CD14-positive monocyte (primary cell): Measurements from ENCODE around the gene HACD3. TPM values are rescaled to one million over a fixed set of nuclear protein-coding genes. Genes with fewer than 3 reads are reported as not detected.

Experiments
- DNase-seq, 3 donors: peaks; one replicate each; pipeline ENCODE4 v3.0.0-alpha.2; 2011 to 2022
- H2AFZ ChIP-seq: 2 replicates; pipeline ENCODE4 v1.6.0; 2012; ENCODE audit warnings: mild to moderate bottlenecking, low read depth, low read length, inconsistent platforms; ENCODE audit not compliant: insufficient read depth, poor library complexity, severe bottlenecking
- H3K27ac ChIP-seq, 2 donors: 1 replicate in 1 of 2; 2 replicates in 1 of 2; pipeline ENCODE4 v1.5.1; 2012 to 2013; ENCODE audit warnings: low read length in 2 of 2, control low read depth in 1 of 2, inconsistent platforms in 1 of 2, low read depth in 1 of 2, mild to moderate bottlenecking in 1 of 2
- H3K27me3 ChIP-seq, 2 donors: one replicate each; pipeline versions ENCODE4 v1.6.0 to v1.6.1; 2011 to 2013; ENCODE audit warnings: low read length in 2 of 2; ENCODE audit not compliant: control insufficient read depth in 2 of 2, insufficient read depth in 2 of 2
- H3K36me3 ChIP-seq, 2 donors: replicated peaks in 1 of 2; 1 replicate in 1 of 2; 2 replicates in 1 of 2; pipeline versions ENCODE4 v1.5.1 to v1.6.1; 2012 to 2013; ENCODE audit warnings: low read length in 2 of 2, control low read depth in 1 of 2, inconsistent platforms in 1 of 2, mild to moderate bottlenecking in 1 of 2; ENCODE audit not compliant: insufficient read depth in 2 of 2, control insufficient read depth in 1 of 2
- H3K4me1 ChIP-seq, 2 donors: 1 replicate in 1 of 2; 2 replicates in 1 of 2; pipeline versions ENCODE4 v1.5.1 to v1.6.1; 2012 to 2013; ENCODE audit warnings: low read length in 2 of 2, control low read depth in 1 of 2, inconsistent platforms in 1 of 2, mild to moderate bottlenecking in 1 of 2, moderate library complexity in 1 of 2; ENCODE audit not compliant: insufficient read depth in 2 of 2, control insufficient read depth in 1 of 2
- H3K4me2 ChIP-seq: replicated peaks from 2 replicates; pipeline ENCODE3; 2012; ENCODE audit warnings: low read length, moderate library complexity, mild to moderate bottlenecking; ENCODE audit not compliant: poor library complexity, severe bottlenecking; ENCODE audit errors: extremely low read depth
- H3K4me3 ChIP-seq, 3 experiments: fragments of 200-600 bp in 1 of 3; sonication (generic) in 1 of 3; replicated peaks in 1 of 3; 1 replicate in 2 of 3; 2 replicates in 1 of 3; pipeline ENCODE4 v1.5.1; 2011 to 2013; ENCODE audit warnings: low read length in 3 of 3, mild to moderate bottlenecking in 3 of 3, control low read depth in 2 of 3, low read depth in 2 of 3, inconsistent platforms in 1 of 3, moderate library complexity in 1 of 3
- H3K79me2 ChIP-seq: 2 replicates; pipeline ENCODE4 v1.6.0; 2012; ENCODE audit warnings: mild to moderate bottlenecking, control low read depth, inconsistent platforms, low read length, moderate library complexity; ENCODE audit not compliant: insufficient read depth
- H3K9ac ChIP-seq: 2 replicates; pipeline ENCODE4 v1.6.0; 2017; ENCODE audit warnings: low read length, mild to moderate bottlenecking; ENCODE audit not compliant: insufficient read depth, poor library complexity, severe bottlenecking
- H3K9me3 ChIP-seq, 2 donors: replicated peaks in 1 of 2; 1 replicate in 1 of 2; 2 replicates in 1 of 2; pipeline versions ENCODE4 v1.5.1 to v1.6.1; 2012 to 2013; ENCODE audit warnings: low read length in 2 of 2, control low read depth in 1 of 2; ENCODE audit not compliant: control insufficient read depth in 1 of 2, insufficient read depth in 1 of 2
- H4K20me1 ChIP-seq: 2 replicates; pipeline ENCODE4 v1.6.0; 2012; ENCODE audit warnings: mild to moderate bottlenecking, low read length, control low read depth, moderate library complexity; ENCODE audit not compliant: insufficient read depth
- H3K27ac Mint-ChIP-seq, 7 donors: one replicate each; pipeline ENCODE4 v1.8.0; 2020; ENCODE audit warnings: mild to moderate bottlenecking in 7 of 7, mixed read lengths in 7 of 7, moderate library complexity in 6 of 7, inconsistent platforms in 2 of 7
- H3K27me3 Mint-ChIP-seq, 3 donors: one replicate each; pipeline ENCODE4 v1.8.0; 2021 to 2022; ENCODE audit warnings: low read depth in 3 of 3, mild to moderate bottlenecking in 3 of 3, mixed read lengths in 3 of 3, moderate library complexity in 3 of 3, inconsistent platforms in 1 of 3
- H3K36me3 Mint-ChIP-seq, 2 donors: one replicate each; pipeline ENCODE4 v1.8.0; 2020; ENCODE audit warnings: mixed read lengths in 2 of 2, inconsistent platforms in 1 of 2, mild to moderate bottlenecking in 1 of 2
- H3K4me1 Mint-ChIP-seq: one replicate; pipeline ENCODE4 v1.8.0; 2020; ENCODE audit warnings: mild to moderate bottlenecking, mixed read lengths
- H3K4me3 Mint-ChIP-seq, 2 donors: one replicate each; pipeline ENCODE4 v1.8.0; 2020; ENCODE audit warnings: mild to moderate bottlenecking in 2 of 2, mixed read lengths in 2 of 2, moderate library complexity in 1 of 2
- H3K9me3 Mint-ChIP-seq, 7 donors: one replicate each; pipeline ENCODE4 v1.8.0; 2020 to 2022; ENCODE audit warnings: mixed read lengths in 7 of 7, mild to moderate bottlenecking in 6 of 7, moderate library complexity in 6 of 7, inconsistent platforms in 2 of 7
- CTCF ChIP-seq: fragments of 200-600 bp; IDR thresholded peaks from one replicate; pipeline ENCODE4 v1.8.0; 2022; ENCODE audit warnings: antibody characterized with exemption, mild to moderate bottlenecking
- WGBS: methylation state at CpG from one replicate; pipeline ENCODE4 v1.1.5; 2013; ENCODE audit warnings: missing lambda C conversion rate; ENCODE audit not compliant: insufficient coverage; 5-methylcytosine and 5-hydroxymethylcytosine counted together
- intact Hi-C, 2 donors: fragments of 100-400 bp; cut with micrococcal nuclease; formaldehyde crosslinking; loops; one replicate each; pipeline versions ENCODE4 v1.15.0 to v1.15.1; 2023
- polyA plus RNA-seq, 3 donors: library from polyadenylated mRNA; depleted of rRNA in 1 of 3; unstranded in 2 of 3; stranded (reverse) in 1 of 3; fragments of 300-500 nt in 2 of 3; fragments of >200 nt in 1 of 3; fragmentation: Illumina TruSeq in 2 of 3; gene quantifications; 1 replicate in 2 of 3; 2 replicates in 1 of 3; pipeline ENCODE4 v1.2.3, GENCODE V29; 2012 to 2021

HACD3 gene
- polyA plus RNA-seq, 3 donors, result 2.4 to 12.1 (median 10.8) TPM

DNA sequence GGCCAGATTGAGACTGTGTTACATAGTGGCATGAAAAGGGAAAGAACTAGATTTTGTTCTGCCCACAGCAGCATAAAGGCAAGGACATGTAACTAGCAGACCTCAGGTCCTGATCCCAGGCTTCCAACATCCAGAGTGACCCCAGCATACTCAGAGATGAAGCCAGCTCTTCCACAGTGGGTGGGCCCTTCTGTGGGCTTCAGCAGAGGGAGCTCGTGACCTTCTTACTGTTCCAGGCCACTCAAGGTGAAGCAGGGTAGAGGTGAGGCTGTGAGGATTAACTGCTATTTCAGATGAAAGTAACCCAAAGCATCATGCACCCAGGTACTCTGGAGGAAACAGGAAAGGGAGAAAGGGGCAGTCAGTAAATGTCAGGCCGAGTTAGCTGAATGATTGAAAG is 90.6 kb downstream of the HACD3 start:
- no CpG with 5 or more reads among the region's 2 CpGs for WGBS
- H3K27ac Mint-ChIP-seq, result no peak overlapping the region

DNA sequence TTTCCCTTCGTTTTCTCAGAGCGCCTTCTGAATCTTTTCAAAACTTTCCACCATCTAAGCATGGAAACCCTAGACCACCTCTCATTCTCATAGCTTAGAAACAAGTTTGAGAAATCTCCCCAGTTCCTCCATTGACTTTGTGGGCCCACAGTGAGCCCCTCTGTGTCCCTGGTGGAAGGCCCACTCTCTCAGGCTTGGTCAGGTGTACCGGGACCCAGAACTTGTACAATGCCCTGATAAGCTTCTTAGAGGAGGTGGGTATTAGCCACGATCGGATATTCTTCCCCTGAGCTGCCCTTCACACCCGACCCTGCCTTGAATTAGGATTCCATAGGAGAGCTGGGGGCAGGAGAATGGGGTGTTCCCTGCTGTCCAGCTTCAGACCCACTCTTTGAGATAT is 91.4 kb downstream of the HACD3 start, which contains the start of gene SLC24A1:
SLC24A1 (plus strand) TSS at position 301 of the 400 bp plus-strand sequence. CDS start 2,143 bp downstream, outside the sequence.
- intact Hi-C loops, result no loop called here
- H3K27ac Mint-ChIP-seq, result peak within 1 kb of the TSS in 2 of 7 donors; percentile 20 to 25
- H3K9ac ChIP-seq, result no peak within 1 kb of the TSS

More for the DNA sequence above, 90.6 kb downstream of the HACD3 start:
- no peak overlapping the region for H2AFZ ChIP-seq
- no peaks in the 10 kb centered on the region for H3K4me1 ChIP-seq
- H3K9me3 ChIP-seq, result no peaks in the 10 kb centered on the region
- H3K4me3 Mint-ChIP-seq, result no peak overlapping the region
- H3K27me3 ChIP-seq, result no peaks in the 10 kb centered on the region
- no peak for TF ChIP-seq CTCF
- no peak overlapping the region for H3K4me2 ChIP-seq
- H3K36me3 Mint-ChIP-seq, result peaks cover 14 to 22% of the 10 kb centered on the region in 2 donors
- no peak overlapping the region for H3K4me3 ChIP-seq
- no peaks in the 10 kb centered on the region for H4K20me1 ChIP-seq
- no peaks in the 10 kb centered on the region for H3K79me2 ChIP-seq
- H3K27ac ChIP-seq, result no peak overlapping the region
- no peaks in the 10 kb centered on the region for H3K4me1 Mint-ChIP-seq
- H3K36me3 ChIP-seq, result peaks cover 0 to 15% of the 10 kb centered on the region in 2 donors
- no peak for DNase-seq
- H3K27me3 Mint-ChIP-seq, result no peaks in the 10 kb centered on the region
- no peaks in the 10 kb centered on the region for H3K9me3 Mint-ChIP-seq
- H3K9ac ChIP-seq, result no peak overlapping the region
- intact Hi-C loops, result no loop called here

More for the DNA sequence above, 91.4 kb downstream of the HACD3 start, which contains the start of gene SLC24A1:
- Histone ChIP-seq H4K20me1 (no peaks in the 10 kb centered on the region), H3K9me3 (no peaks in the 10 kb centered on the region), H3K27ac (no peak within 1 kb of the TSS), H3K27me3 (no peaks in the 10 kb centered on the region), H3K4me2 (no peak within 1 kb of the TSS), H3K36me3 (peaks cover 0 to 15% of the 10 kb centered on the region in 2 donors), H2AFZ (no peak within 1 kb of the TSS), H3K4me1 (no peaks in the 10 kb centered on the region), H3K4me3 (no peak within 1 kb of the TSS), H3K79me2 (no peaks in the 10 kb centered on the region)
- Mint-ChIP-seq H3K36me3 (peaks cover 14 to 25% of the 10 kb centered on the region in 2 donors), H3K9me3 (no peaks in the 10 kb centered on the region), H3K4me1 (no peaks in the 10 kb centered on the region), H3K27me3 (no peaks in the 10 kb centered on the region), H3K4me3 (no peak within 1 kb of the TSS)
- 100% methylated on average over 5 of the region's 6 CpGs for WGBS
- DNase-seq, result no peak
- TF ChIP-seq CTCF, result no peak
